H1 (cell line): Measurements from ENCODE around the gene ARMS2. TPM values are rescaled to one million over a fixed set of nuclear protein-coding genes. Genes with fewer than 3 reads are reported as not detected.

Experiments
- CTCF ChIA-PET: fragments of 300-600 bp; sonication (Branson Sonifier 250); formaldehyde crosslinking; loops from one replicate; lab custom pipeline; 2021; ENCODE audit not compliant: partially characterized antibody; lab: Charles Lee
- POLR2A ChIA-PET: fragments of 300-600 bp; sonication (Branson Sonifier 250); formaldehyde crosslinking; loops from one replicate; lab custom pipeline; 2021; ENCODE audit warnings: inconsistent platforms; ENCODE audit not compliant: partially characterized antibody; lab: Charles Lee
- DNase-seq, 2 experiments: peaks; one replicate each; pipeline versions ENCODE4 v3.0.0 to v3.0.0-alpha.2; 2010 to 2022; ENCODE audit warnings: low spot score in 2 of 2, low read depth in 1 of 2, mixed read lengths in 1 of 2
- FAIRE-seq: peaks from 2 replicates; lab custom pipeline; 2011; peaks lifted over from hg19 to GRCh38; lab: Jason Lieb, UNC
- H2AFZ ChIP-seq: 2 replicates; pipeline ENCODE4 v1.8.1; 2012; ENCODE audit warnings: low read length, inconsistent platforms
- H2AK5ac ChIP-seq: 2 replicates; pipeline ENCODE4 v1.6.1; 2013; ENCODE audit warnings: low read depth, low read length
- H2BK120ac ChIP-seq: replicated peaks from 2 replicates; pipeline ENCODE3; 2013; ENCODE audit warnings: low read depth, low read length, inconsistent platforms
- H2BK12ac ChIP-seq: 2 replicates; pipeline ENCODE4 v1.6.1; 2013; ENCODE audit warnings: low read depth, low read length
- H2BK15ac ChIP-seq: 2 replicates; pipeline ENCODE4 v1.6.1; 2013; ENCODE audit warnings: low read length
- H2BK20ac ChIP-seq: 2 replicates; pipeline ENCODE4 v1.6.1; 2013; ENCODE audit warnings: low read length
- H2BK5ac ChIP-seq: 2 replicates; pipeline ENCODE4 v1.6.1; 2013; ENCODE audit warnings: low read depth, low read length
- H3K14ac ChIP-seq: 2 replicates; pipeline ENCODE4 v1.6.1; 2013; ENCODE audit warnings: inconsistent platforms; ENCODE audit not compliant: insufficient read length
- H3K18ac ChIP-seq: 2 replicates; pipeline ENCODE4 v1.6.1; 2013; ENCODE audit warnings: low read length; ENCODE audit errors: extremely low read depth
- H3K23ac ChIP-seq: 2 replicates; pipeline ENCODE4 v1.6.1; 2013; ENCODE audit warnings: inconsistent platforms; ENCODE audit not compliant: insufficient read length
- H3K23me2 ChIP-seq: 2 replicates; pipeline ENCODE4 v1.6.1; 2013; ENCODE audit warnings: low read depth, low read length
- H3K27ac ChIP-seq: 2 replicates; pipeline ENCODE4 v1.6.1; 2011; ENCODE audit warnings: low read depth, low read length, inconsistent platforms
- H3K27me3 ChIP-seq, 4 experiments: replicated peaks in 1 of 4; 1 replicate in 1 of 4; 2 replicates in 3 of 4; pipeline versions ENCODE4 v1.6.1 to v1.8.1; 2011 to 2013; ENCODE audit warnings: low read length in 3 of 4, mild to moderate bottlenecking in 3 of 4, inconsistent platforms in 2 of 4, mixed read lengths in 2 of 4, moderate library complexity in 1 of 4; ENCODE audit not compliant: control insufficient read depth in 3 of 4, insufficient read depth in 3 of 4; ENCODE audit errors: extremely low read depth in 1 of 4
- H3K36me3 ChIP-seq, 4 experiments: 2 replicates each; pipeline versions ENCODE4 v1.6.1 to v1.8.1; 2011 to 2013; ENCODE audit warnings: mild to moderate bottlenecking in 4 of 4, low read length in 3 of 4, moderate library complexity in 2 of 4, control low read depth in 1 of 4, inconsistent platforms in 1 of 4; ENCODE audit not compliant: insufficient read depth in 4 of 4, control insufficient read depth in 2 of 4
- H3K4ac ChIP-seq: replicated peaks from 2 replicates; pipeline ENCODE3; 2013; ENCODE audit warnings: low read length, low read depth, mixed read lengths, inconsistent platforms; ENCODE audit not compliant: insufficient read length
- H3K4me1 ChIP-seq, 4 experiments: replicated peaks in 1 of 4; 1 replicate in 1 of 4; 2 replicates in 3 of 4; pipeline versions ENCODE4 v1.6.1 to v1.8.1; 2011 to 2013; ENCODE audit warnings: low read length in 3 of 4, inconsistent platforms in 2 of 4, mixed read lengths in 1 of 4; ENCODE audit not compliant: insufficient read depth in 4 of 4, control insufficient read depth in 3 of 4
- H3K4me2 ChIP-seq, 2 experiments: 2 replicates each; pipeline versions ENCODE4 v1.6.1 to v1.8.1; 2011 to 2013; ENCODE audit warnings: low read depth in 2 of 2, low read length in 2 of 2, control low read depth in 1 of 2, inconsistent platforms in 1 of 2, mild to moderate bottlenecking in 1 of 2; ENCODE audit not compliant: insufficient read depth in 1 of 2
- H3K4me3 ChIP-seq, 4 experiments: fragments of 200-600, 300-600 bp in 1 of 4; sonication (generic), shearing (Covaris generic), sonication (Bioruptor Twin) in 1 of 4; 2 replicates each; pipeline versions ENCODE4 v1.5.1 to v1.8.1; 2011 to 2016; ENCODE audit warnings: low read length in 4 of 4, low read depth in 3 of 4, control low read depth in 2 of 4, inconsistent platforms in 2 of 4, mild to moderate bottlenecking in 2 of 4, mixed read lengths in 1 of 4, moderate library complexity in 1 of 4; ENCODE audit not compliant: insufficient read depth in 2 of 4; ENCODE audit errors: extremely low read depth in 1 of 4
- H3K56ac ChIP-seq: replicated peaks from 2 replicates; pipeline ENCODE3; 2013; ENCODE audit warnings: low read depth, mild to moderate bottlenecking, mixed read lengths, low read length, inconsistent platforms; ENCODE audit not compliant: insufficient read length
- H3K79me1 ChIP-seq: 2 replicates; pipeline ENCODE4 v1.6.1; 2013; ENCODE audit warnings: low read depth, low read length, control low read depth
- H3K79me2 ChIP-seq, 2 experiments: 2 replicates each; pipeline versions ENCODE4 v1.6.1 to v1.8.1; 2012 to 2013; ENCODE audit warnings: low read length in 2 of 2, mild to moderate bottlenecking in 2 of 2, inconsistent platforms in 1 of 2; ENCODE audit not compliant: insufficient read depth in 2 of 2, control insufficient read depth in 1 of 2
- H3K9ac ChIP-seq, 4 experiments: replicated peaks in 1 of 4; 1 replicate in 1 of 4; 2 replicates in 3 of 4; pipeline versions ENCODE4 v1.6.1 to v1.8.1; 2011 to 2013; ENCODE audit warnings: low read depth in 3 of 4, low read length in 3 of 4, control low read depth in 2 of 4, mild to moderate bottlenecking in 2 of 4, moderate library complexity in 2 of 4, inconsistent platforms in 1 of 4; ENCODE audit errors: extremely low read depth in 1 of 4
- H3K9me3 ChIP-seq, 2 experiments: 2 replicates each; pipeline versions ENCODE4 v1.6.1 to v1.8.1; 2012 to 2013; ENCODE audit warnings: mild to moderate bottlenecking in 2 of 2, moderate library complexity in 2 of 2, control low read depth in 1 of 2, inconsistent platforms in 1 of 2, low read depth in 1 of 2, low read length in 1 of 2, mixed read lengths in 1 of 2; ENCODE audit not compliant: insufficient read depth in 2 of 2
- H4K20me1 ChIP-seq, 2 experiments: replicated peaks in 1 of 2; 2 replicates each; pipeline versions ENCODE3 to v1.8.1; 2011 to 2013; ENCODE audit warnings: inconsistent platforms in 2 of 2, low read length in 2 of 2, mild to moderate bottlenecking in 1 of 2; ENCODE audit not compliant: insufficient read depth in 2 of 2, control insufficient read depth in 1 of 2
- H4K5ac ChIP-seq: 2 replicates; pipeline ENCODE4 v1.6.1; 2013; ENCODE audit warnings: low read length, low read depth, mixed read lengths, inconsistent platforms; ENCODE audit not compliant: insufficient read length
- H4K8ac ChIP-seq: 2 replicates; pipeline ENCODE4 v1.8.0; 2013; ENCODE audit warnings: mild to moderate bottlenecking, moderate library complexity, low read length, inconsistent platforms; ENCODE audit not compliant: insufficient read depth; ENCODE audit errors: extremely low read depth
- H4K91ac ChIP-seq: replicated peaks from 2 replicates; pipeline ENCODE3; 2013; ENCODE audit warnings: low read length, mixed read lengths, inconsistent platforms; ENCODE audit not compliant: insufficient read length
- ATF2 ChIP-seq: IDR thresholded peaks from 2 replicates; pipeline ENCODE4 v1.6.1; 2012; ENCODE audit warnings: low read length, inconsistent platforms
- CBX5 ChIP-seq: fragments of 300-800, 300-1000 bp; sonication (generic); IDR thresholded peaks from 2 replicates; pipeline ENCODE4 v1.7.1; 2016; ENCODE audit warnings: antibody characterized with exemption, low read length, low read depth
- CREB1 ChIP-seq: IDR thresholded peaks from 2 replicates; pipeline ENCODE4 v1.6.1; 2012; ENCODE audit warnings: inconsistent platforms
- GTF2F1 ChIP-seq: IDR thresholded peaks from 2 replicates; pipeline ENCODE4 v1.6.1; 2012; ENCODE audit warnings: low read depth, low read length, improper control_type of control experiment, borderline replicate concordance
- HDAC2 ChIP-seq, 2 experiments: fragments of 300-600 bp in 1 of 2; sonication (generic) in 1 of 2; IDR thresholded peaks; 2 replicates each; pipeline ENCODE4 v1.6.1; 2011 to 2012; ENCODE audit warnings: low read depth in 2 of 2, low read length in 2 of 2, mild to moderate bottlenecking in 2 of 2, moderate library complexity in 2 of 2, borderline replicate concordance in 1 of 2, inconsistent platforms in 1 of 2
- POU5F1 ChIP-seq: IDR thresholded peaks from 2 replicates; pipeline ENCODE4 v1.6.1; 2011; ENCODE audit warnings: low read depth, mild to moderate bottlenecking, low read length, moderate library complexity
- RFX5 ChIP-seq: IDR thresholded peaks from 2 replicates; pipeline ENCODE4 v1.6.1; 2011; ENCODE audit warnings: low read depth, low read length, improper control_type of control experiment, borderline replicate concordance
- SIRT6 ChIP-seq: IDR thresholded peaks from one replicate; pipeline ENCODE4 v1.7.1; 2012; ENCODE audit warnings: low read length, inconsistent platforms
- SIX5 ChIP-seq: IDR thresholded peaks from 2 replicates; pipeline ENCODE4 v1.6.1; 2011; ENCODE audit warnings: mild to moderate bottlenecking, low read depth, low read length
- SP4 ChIP-seq: IDR thresholded peaks from 2 replicates; pipeline ENCODE4 v1.6.1; 2012; ENCODE audit warnings: low read length, inconsistent platforms
- TBP ChIP-seq: IDR thresholded peaks from 2 replicates; pipeline ENCODE4 v1.6.1; 2011; ENCODE audit warnings: low read depth, low read length, improper control_type of control experiment
- WGBS, 2 experiments: shearing (Covaris generic) in 1 of 2; methylation state at CpG; one replicate each; pipeline versions ENCODE4 v1.1.6 to v1.1.7; 2013 to 2015; ENCODE audit warnings: low lambda C conversion rate in 2 of 2, mixed read lengths in 2 of 2, inconsistent platforms in 1 of 2, low coverage in 1 of 2, missing lambda C conversion rate in 1 of 2; ENCODE audit not compliant: insufficient replicate concordance in 2 of 2, insufficient coverage in 1 of 2, insufficient read length in 1 of 2; ENCODE audit errors: extremely low coverage in 1 of 2, missing lambda C conversion rate in 1 of 2; 5-methylcytosine and 5-hydroxymethylcytosine counted together
- polyA plus RNA-seq, 7 experiments: library from polyadenylated mRNA; depleted of rRNA in 3 of 7; stranded (reverse) in 5 of 7; unstranded in 2 of 7; fragments of >200 nt in 5 of 7; fragments of 200-250 nt in 2 of 7; gene quantifications; 1 replicate in 5 of 7; 2 replicates in 1 of 7; 4 replicates in 1 of 7; pipeline versions ENCODE4 v1.2.1 to v1.2.3, GENCODE V29; 2011 to 2013; ENCODE audit warnings: missing spikeins in 2 of 7, mixed read lengths in 2 of 7
- total RNA-seq: library from RNA; stranded (reverse); fragmentation: NEBNext Ultra II Directional; extraction: Animal tissue kit (Norgen Biotek cat#: 25700); gene quantifications from 2 replicates; pipeline ENCODE4 v1.2.1, GENCODE V29; 2021

ARMS2 gene
- total and polyA plus RNA-seq, 2 of the 8 experiments (the other 6 are each of a cell fraction or from before 2014, with no cell fraction given) = not detected

- Histone ChIP-seq H4K20me1 (peaks cover 0 to 4% of the 10 kb centered on the region in 2 experiments), H4K8ac (no peak overlapping the region)
- POLR2A ChIA-PET = interaction anchor here (0.7 kb wide), 1 partner anchor 12 kb away, joined by 4 read pairs; no protein-coding TSS in a partner anchor
- TF ChIP-seq CREB1 (no peak), GTF2F1 (no peak), ATF2 (no peak), RFX5 (no peak), POU5F1 (no peak), SIX5 (no peak), SIRT6 (no peak), CBX5 (no peak), HDAC2 (IDR thresholded peaks at IDR 0.05; ENCODE audit: borderline replicate concordance in 1 of 2, low read depth in 2 of 2, low read length in 2 of 2) (no peak), SP4 (no peak), TBP (no peak)
Measured at GRCh38 chr10:122486406-122487080, 32.1 kb downstream of the ARMS2 start.

More at GRCh38 chr10:122486406-122487080, 32.1 kb downstream of the ARMS2 start:
- WGBS, 2 experiments = 82% methylated on average over 9 of the region's 9 CpGs; no CpG with 5 or more reads in 1 of the 2 experiments
- Histone ChIP-seq H3K23me2 (no peaks in the 10 kb centered on the region), H3K79me2 (no peaks in the 10 kb centered on the region), H3K56ac (no peak overlapping the region), H2AFZ (no peak overlapping the region), H2BK20ac (no peak overlapping the region), H2AK5ac (no peak overlapping the region), H3K4me3 (no peak overlapping the region; a peak in 1 of 8 replicates), H3K4ac (no peak overlapping the region), H2BK12ac (peak overlapping the region; percentile 17; the same call in 1 of the 2 replicates), H3K27me3 (no peaks in the 10 kb centered on the region; a peak in 1 of 7 replicates), H4K91ac (no peak overlapping the region), H3K18ac (no peak overlapping the region), H4K5ac (no peak overlapping the region), H2BK5ac (no peak overlapping the region), H3K36me3 (no peaks in the 10 kb centered on the region), H3K23ac (no peak overlapping the region), H3K9ac (no peak overlapping the region), H2BK15ac (peak overlapping the region; percentile 72; the same call in 1 of the 2 replicates), H3K79me1 (no peaks in the 10 kb centered on the region), H2BK120ac (no peak overlapping the region), H3K9me3 (0 out of 4 replicates have a peak, but pooled peaks cover 0 to 2% of the 10 kb centered on the region in 2 experiments), H3K4me2 (no peak overlapping the region), H3K14ac (no peak overlapping the region), H3K4me1 (0 out of 7 replicates have a peak, but pooled peaks cover 0 to 4% (median 0%) of the 10 kb centered on the region in 4 experiments), H3K27ac (no peak overlapping the region)
- DNase-seq = no peak
- CTCF ChIA-PET = interaction anchor here (0.8 kb wide), 1 partner anchor 219 kb away, joined by 3 read pairs; no protein-coding TSS in a partner anchor
- FAIRE-seq = no peak
